PC-3 (cell line): ENCODE data around the gene NPHP3.

Experiments
- EZH2 ChIP-seq: fragments of 300-600 bp; sonication (generic); IDR thresholded peaks from one replicate; pipeline ENCODE4 v1.6.1; 2017; ENCODE audit warnings: antibody characterized with exemption, mild to moderate bottlenecking, low read length; ENCODE audit not compliant: unreplicated experiment
- EZH2phosphoT487 ChIP-seq: fragments of 300-600 bp; sonication (generic); IDR thresholded peaks from 2 replicates; pipeline ENCODE4 v1.6.1; 2018; ENCODE audit warnings: mild to moderate bottlenecking, antibody characterized with exemption, low read length, borderline replicate concordance
- TF ChIP-seq, protein P1 (sequence below): fragments of 300-600 bp; sonication (generic); conservative IDR thresholded peaks from 2 replicates; pipeline ENCODE4 v1.5.1; 2017; ENCODE audit warnings: antibody characterized with exemption, low read depth, mild to moderate bottlenecking, low read length

DNA sequence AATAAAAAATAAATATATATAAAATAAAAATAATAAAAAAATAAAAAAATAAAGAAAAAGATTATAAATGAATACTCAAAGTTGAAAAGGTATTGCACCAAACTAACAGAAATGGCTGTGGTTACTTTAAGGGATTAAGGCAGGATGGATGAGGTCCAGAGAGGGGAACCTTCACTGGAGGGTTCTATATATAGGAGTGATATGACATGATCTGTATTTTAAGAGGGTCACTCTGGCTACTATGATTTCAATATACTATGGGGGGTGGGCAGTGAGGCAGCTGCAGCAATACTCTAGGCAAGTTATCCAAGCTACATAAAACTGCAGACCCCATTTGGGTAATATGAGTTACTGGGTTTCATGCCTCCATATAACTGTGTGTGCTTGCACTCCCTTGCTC is 87.2 kb downstream of the NPHP3 start:
- TF ChIP-seq, protein P1, sequence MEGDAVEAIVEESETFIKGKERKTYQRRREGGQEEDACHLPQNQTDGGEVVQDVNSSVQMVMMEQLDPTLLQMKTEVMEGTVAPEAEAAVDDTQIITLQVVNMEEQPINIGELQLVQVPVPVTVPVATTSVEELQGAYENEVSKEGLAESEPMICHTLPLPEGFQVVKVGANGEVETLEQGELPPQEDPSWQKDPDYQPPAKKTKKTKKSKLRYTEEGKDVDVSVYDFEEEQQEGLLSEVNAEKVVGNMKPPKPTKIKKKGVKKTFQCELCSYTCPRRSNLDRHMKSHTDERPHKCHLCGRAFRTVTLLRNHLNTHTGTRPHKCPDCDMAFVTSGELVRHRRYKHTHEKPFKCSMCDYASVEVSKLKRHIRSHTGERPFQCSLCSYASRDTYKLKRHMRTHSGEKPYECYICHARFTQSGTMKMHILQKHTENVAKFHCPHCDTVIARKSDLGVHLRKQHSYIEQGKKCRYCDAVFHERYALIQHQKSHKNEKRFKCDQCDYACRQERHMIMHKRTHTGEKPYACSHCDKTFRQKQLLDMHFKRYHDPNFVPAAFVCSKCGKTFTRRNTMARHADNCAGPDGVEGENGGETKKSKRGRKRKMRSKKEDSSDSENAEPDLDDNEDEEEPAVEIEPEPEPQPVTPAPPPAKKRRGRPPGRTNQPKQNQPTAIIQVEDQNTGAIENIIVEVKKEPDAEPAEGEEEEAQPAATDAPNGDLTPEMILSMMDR = no peak
- TF ChIP-seq EZH2phosphoT487 = no peak
- no peak for TF ChIP-seq EZH2
